NCI-H146 treated with DMSO at 0.1 percent for 48 hours (cell line): ENCODE results near the gene RTN4RL1.
"Not testable (repeated sequence)": the region's sequence is repeated elsewhere in the genome, so short reads cannot be mapped to it uniquely, and the experiment has no call there.

ENCODE experiments used
- DNase-seq: peaks from one replicate; lab custom pipeline; 2025; ENCODE audit not compliant: unreplicated experiment; lab: John Stamatoyannopoulos, UW

The RTN4RL1 gene

DNA sequence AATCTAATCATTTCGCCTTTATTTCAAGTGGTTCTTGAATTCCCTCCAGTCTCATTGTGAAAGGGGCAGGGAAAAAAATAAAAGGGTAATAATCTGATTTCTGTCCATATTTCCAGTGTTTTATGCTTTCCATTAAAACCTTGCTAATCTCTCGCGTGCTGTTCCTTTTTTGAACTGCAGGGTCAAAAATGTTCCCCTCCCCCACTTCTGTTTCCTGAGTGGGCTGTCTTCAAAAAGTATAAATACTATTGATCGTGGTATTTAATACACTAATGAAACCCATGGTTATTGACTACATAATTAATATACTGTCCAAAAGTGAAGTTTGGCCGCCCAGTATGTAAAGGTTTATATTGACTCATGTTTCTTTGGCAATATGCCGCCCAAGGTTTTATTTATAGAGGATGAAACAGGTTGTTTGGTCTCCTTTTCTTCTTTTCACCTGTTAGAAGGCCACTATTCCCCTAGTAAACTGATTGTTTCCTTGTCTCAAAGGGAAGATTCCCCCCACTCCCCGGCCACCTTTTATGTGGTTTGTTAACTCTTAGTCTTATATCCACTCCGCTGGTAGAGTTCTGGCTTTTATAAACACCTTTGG lies 125.6 kb downstream of the RTN4RL1 start:
- DNase-seq, result no peak

DNA sequence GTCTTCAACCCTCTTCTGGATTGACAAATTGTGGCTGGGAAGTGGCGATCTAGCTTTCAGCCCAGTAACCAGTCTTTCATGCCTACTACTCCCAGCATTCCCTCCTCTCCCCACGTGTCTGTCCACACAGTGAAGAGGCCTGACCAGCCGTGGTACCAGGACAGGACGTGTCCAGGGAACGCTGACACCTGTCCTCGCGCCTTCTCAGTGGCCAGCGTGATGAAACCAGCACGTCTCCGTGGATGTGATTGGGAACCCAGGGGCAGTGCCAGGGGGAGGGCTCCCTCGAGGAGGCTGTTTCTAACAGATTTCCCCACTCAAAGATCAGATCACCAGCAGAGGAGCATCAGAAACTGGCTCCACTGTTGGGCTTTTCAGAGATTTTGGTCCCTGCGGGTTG lies 126.3 kb downstream of the RTN4RL1 start:
- DNase-seq, result no peak

- DNase-seq, result no peak
Observed at GRCh38 chr17:1898332-1898731, 126.8 kb downstream of the RTN4RL1 start.

- DNase-seq, result no peak
Observed at GRCh38 chr17:1897105-1897656, 128.0 kb downstream of the RTN4RL1 start.

GRCh38 chr17:1896243-1897104 lies 128.7 kb downstream of the RTN4RL1 start:
- no peak for DNase-seq

- DNase-seq, result not testable (repeated sequence)
Observed at GRCh38 chr17:1895479-1895878, 129.7 kb downstream of the RTN4RL1 start.

- no peak for DNase-seq
Observed at GRCh38 chr17:1894753-1895339, 130.3 kb downstream of the RTN4RL1 start.

GRCh38 chr17:1890758-1891450 lies 134.2 kb downstream of the RTN4RL1 start:
- no peak for DNase-seq

DNA sequence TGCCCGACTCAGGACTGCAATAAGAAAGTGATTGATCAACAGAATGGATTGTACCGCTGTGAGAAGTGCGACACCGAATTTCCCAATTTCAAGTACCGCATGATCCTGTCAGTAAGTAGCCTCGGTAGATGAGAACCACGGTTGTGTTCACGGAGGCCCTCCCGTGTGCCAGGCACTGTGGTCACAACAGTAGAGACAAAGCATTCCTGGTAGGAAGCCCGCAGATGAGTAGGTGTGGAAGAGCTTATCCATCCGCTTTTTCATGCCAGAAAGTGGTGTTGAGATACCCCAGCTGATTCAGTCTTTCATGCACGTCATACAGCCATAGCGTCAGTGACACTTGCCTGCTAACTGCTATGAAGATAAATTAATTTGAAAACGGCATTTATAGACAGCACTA lies 136.4 kb downstream of the RTN4RL1 start:
- DNase-seq, result no peak
